WTC11 (cell line): ENCODE measurements around the gene ZNF521. TPM values are rescaled to one million over a fixed set of nuclear protein-coding genes. Genes with fewer than 3 reads are reported as not detected.

Experiments
- ATAC-seq: fragments of 200-7000 bp; cut with Tn5 transposase; 2 replicates; pipeline ENCODE4 v1.10.0; 2021; ENCODE audit warnings: mild to moderate bottlenecking, moderate library complexity
- CTCF ChIA-PET: fragments of 300-600 bp; sonication (Branson Sonifier 250); formaldehyde crosslinking; loops from one replicate; lab custom pipeline; 2021; ENCODE audit warnings: antibody characterized with exemption; lab: Charles Lee
- POLR2A ChIA-PET: fragments of 350-600 bp; sonication (Branson Sonifier 250); formaldehyde crosslinking; loops from one replicate; lab custom pipeline; 2021; ENCODE audit warnings: antibody characterized with exemption; lab: Charles Lee
- DNase-seq: peaks from one replicate; pipeline ENCODE4 v3.0.0; 2021; ENCODE audit warnings: low spot score
- H3K27ac Mint-ChIP-seq: 2 replicates; pipeline ENCODE4 v1.8.0; 2021; ENCODE audit warnings: mixed read lengths
- H3K27me3 Mint-ChIP-seq: 2 replicates; pipeline ENCODE4 v1.8.0; 2021; ENCODE audit warnings: low read depth, mild to moderate bottlenecking, moderate library complexity, mixed read lengths
- H3K36me3 Mint-ChIP-seq: 2 replicates; pipeline ENCODE4 v1.8.0; 2021; ENCODE audit warnings: mixed read lengths
- H3K4me1 Mint-ChIP-seq: 2 replicates; pipeline ENCODE4 v1.8.0; 2022; ENCODE audit warnings: mixed read lengths
- H3K4me3 Mint-ChIP-seq: 2 replicates; pipeline ENCODE4 v1.8.0; 2021; ENCODE audit warnings: mild to moderate bottlenecking, moderate library complexity, mixed read lengths
- H3K9me3 Mint-ChIP-seq: 2 replicates; pipeline ENCODE4 v1.8.0; 2021; ENCODE audit warnings: mixed read lengths
- E2F1 ChIP-seq: sonication (generic); formaldehyde crosslinking; IDR thresholded peaks from 2 replicates; pipeline ENCODE4 v1.8.0; 2022; ENCODE audit warnings: mild to moderate bottlenecking, missing genetic modification reagents
- E2F4 ChIP-seq: sonication (generic); formaldehyde crosslinking; IDR thresholded peaks from 2 replicates; pipeline ENCODE4 v1.8.1; 2022; ENCODE audit warnings: low read depth, mild to moderate bottlenecking, moderate library complexity, missing genetic modification reagents, borderline replicate concordance
- FOXP1 ChIP-seq: sonication (generic); formaldehyde crosslinking; IDR thresholded peaks from 2 replicates; pipeline ENCODE4 v1.8.0; 2022; ENCODE audit warnings: missing genetic modification reagents, mild to moderate bottlenecking, moderate library complexity, borderline replicate concordance
- RELA ChIP-seq: sonication (generic); formaldehyde crosslinking; IDR thresholded peaks from 2 replicates; pipeline ENCODE4 v1.8.1; 2022; ENCODE audit warnings: missing genetic modification reagents, mild to moderate bottlenecking, borderline replicate concordance
- SP1 ChIP-seq: sonication (generic); formaldehyde crosslinking; conservative IDR thresholded peaks from 2 replicates; pipeline ENCODE4 v1.8.1; 2022; ENCODE audit warnings: missing genetic modification reagents
- ZNF263 ChIP-seq: sonication (generic); formaldehyde crosslinking; IDR thresholded peaks from 2 replicates; pipeline ENCODE4 v1.8.1; 2022; ENCODE audit warnings: low read depth, mild to moderate bottlenecking, moderate library complexity, missing genetic modification reagents
- ZNF396 ChIP-seq: fragments of 250-450 bp; sonication (Bioruptor Pico); IDR thresholded peaks from 2 replicates; pipeline ENCODE4 v1.8.0; 2021; ENCODE audit warnings: mild to moderate bottlenecking, moderate library complexity, borderline replicate concordance
- total RNA-seq: library from RNA; stranded (reverse); gene quantifications from 3 replicates; pipeline ENCODE4 v1.2.3, GENCODE V29; 2021
- TF ChIP-seq, protein P1 (sequence below): sonication (generic); formaldehyde crosslinking; IDR thresholded peaks from 2 replicates; pipeline ENCODE4 v1.8.1; 2023; ENCODE audit warnings: mild to moderate bottlenecking, missing genetic modification reagents, moderate library complexity
- TF ChIP-seq, protein P2 (sequence below): sonication (generic); formaldehyde crosslinking; IDR thresholded peaks from 2 replicates; pipeline ENCODE4 v1.8.0; 2022; ENCODE audit warnings: missing genetic modification reagents
- TF ChIP-seq, protein P3 (sequence below): fragments of 200-600 bp; IDR thresholded peaks from 2 replicates; pipeline ENCODE4 v1.8.0; 2022; ENCODE audit warnings: antibody characterized with exemption
- TF ChIP-seq, protein P4 (sequence below): fragments of 250-450 bp; sonication (Bioruptor Pico); IDR thresholded peaks from 2 replicates; pipeline ENCODE4 v1.9.0; 2021; ENCODE audit warnings: mild to moderate bottlenecking, borderline replicate concordance

Gene ZNF521
- total RNA-seq, 1 experiment from 2014 or later, result 15.3 TPM

- ChIA-PET POLR2A (no interaction called here), CTCF (no interaction called here)
- TF ChIP-seq E2F1 (no peak), E2F4 (CRISPR knock-in tag) (no peak), ZNF263 (no peak), FOXP1 (no peak), SP1 (no peak), RELA (CRISPR knock-in tag) (no peak), ZNF396 (no peak)
- TF ChIP-seq, protein P1, sequence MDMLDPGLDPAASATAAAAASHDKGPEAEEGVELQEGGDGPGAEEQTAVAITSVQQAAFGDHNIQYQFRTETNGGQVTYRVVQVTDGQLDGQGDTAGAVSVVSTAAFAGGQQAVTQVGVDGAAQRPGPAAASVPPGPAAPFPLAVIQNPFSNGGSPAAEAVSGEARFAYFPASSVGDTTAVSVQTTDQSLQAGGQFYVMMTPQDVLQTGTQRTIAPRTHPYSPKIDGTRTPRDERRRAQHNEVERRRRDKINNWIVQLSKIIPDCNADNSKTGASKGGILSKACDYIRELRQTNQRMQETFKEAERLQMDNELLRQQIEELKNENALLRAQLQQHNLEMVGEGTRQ (CRISPR knock-in tag), result no peak
- TF ChIP-seq, protein P2, sequence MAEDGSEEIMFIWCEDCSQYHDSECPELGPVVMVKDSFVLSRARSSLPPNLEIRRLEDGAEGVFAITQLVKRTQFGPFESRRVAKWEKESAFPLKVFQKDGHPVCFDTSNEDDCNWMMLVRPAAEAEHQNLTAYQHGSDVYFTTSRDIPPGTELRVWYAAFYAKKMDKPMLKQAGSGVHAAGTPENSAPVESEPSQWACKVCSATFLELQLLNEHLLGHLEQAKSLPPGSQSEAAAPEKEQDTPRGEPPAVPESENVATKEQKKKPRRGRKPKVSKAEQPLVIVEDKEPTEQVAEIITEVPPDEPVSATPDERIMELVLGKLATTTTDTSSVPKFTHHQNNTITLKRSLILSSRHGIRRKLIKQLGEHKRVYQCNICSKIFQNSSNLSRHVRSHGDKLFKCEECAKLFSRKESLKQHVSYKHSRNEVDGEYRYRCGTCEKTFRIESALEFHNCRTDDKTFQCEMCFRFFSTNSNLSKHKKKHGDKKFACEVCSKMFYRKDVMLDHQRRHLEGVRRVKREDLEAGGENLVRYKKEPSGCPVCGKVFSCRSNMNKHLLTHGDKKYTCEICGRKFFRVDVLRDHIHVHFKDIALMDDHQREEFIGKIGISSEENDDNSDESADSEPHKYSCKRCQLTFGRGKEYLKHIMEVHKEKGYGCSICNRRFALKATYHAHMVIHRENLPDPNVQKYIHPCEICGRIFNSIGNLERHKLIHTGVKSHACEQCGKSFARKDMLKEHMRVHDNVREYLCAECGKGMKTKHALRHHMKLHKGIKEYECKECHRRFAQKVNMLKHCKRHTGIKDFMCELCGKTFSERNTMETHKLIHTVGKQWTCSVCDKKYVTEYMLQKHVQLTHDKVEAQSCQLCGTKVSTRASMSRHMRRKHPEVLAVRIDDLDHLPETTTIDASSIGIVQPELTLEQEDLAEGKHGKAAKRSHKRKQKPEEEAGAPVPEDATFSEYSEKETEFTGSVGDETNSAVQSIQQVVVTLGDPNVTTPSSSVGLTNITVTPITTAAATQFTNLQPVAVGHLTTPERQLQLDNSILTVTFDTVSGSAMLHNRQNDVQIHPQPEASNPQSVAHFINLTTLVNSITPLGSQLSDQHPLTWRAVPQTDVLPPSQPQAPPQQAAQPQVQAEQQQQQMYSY (CRISPR knock-in tag), result no peak
- TF ChIP-seq, protein P3, sequence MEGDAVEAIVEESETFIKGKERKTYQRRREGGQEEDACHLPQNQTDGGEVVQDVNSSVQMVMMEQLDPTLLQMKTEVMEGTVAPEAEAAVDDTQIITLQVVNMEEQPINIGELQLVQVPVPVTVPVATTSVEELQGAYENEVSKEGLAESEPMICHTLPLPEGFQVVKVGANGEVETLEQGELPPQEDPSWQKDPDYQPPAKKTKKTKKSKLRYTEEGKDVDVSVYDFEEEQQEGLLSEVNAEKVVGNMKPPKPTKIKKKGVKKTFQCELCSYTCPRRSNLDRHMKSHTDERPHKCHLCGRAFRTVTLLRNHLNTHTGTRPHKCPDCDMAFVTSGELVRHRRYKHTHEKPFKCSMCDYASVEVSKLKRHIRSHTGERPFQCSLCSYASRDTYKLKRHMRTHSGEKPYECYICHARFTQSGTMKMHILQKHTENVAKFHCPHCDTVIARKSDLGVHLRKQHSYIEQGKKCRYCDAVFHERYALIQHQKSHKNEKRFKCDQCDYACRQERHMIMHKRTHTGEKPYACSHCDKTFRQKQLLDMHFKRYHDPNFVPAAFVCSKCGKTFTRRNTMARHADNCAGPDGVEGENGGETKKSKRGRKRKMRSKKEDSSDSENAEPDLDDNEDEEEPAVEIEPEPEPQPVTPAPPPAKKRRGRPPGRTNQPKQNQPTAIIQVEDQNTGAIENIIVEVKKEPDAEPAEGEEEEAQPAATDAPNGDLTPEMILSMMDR, result no peak
- TF ChIP-seq, protein P4, sequence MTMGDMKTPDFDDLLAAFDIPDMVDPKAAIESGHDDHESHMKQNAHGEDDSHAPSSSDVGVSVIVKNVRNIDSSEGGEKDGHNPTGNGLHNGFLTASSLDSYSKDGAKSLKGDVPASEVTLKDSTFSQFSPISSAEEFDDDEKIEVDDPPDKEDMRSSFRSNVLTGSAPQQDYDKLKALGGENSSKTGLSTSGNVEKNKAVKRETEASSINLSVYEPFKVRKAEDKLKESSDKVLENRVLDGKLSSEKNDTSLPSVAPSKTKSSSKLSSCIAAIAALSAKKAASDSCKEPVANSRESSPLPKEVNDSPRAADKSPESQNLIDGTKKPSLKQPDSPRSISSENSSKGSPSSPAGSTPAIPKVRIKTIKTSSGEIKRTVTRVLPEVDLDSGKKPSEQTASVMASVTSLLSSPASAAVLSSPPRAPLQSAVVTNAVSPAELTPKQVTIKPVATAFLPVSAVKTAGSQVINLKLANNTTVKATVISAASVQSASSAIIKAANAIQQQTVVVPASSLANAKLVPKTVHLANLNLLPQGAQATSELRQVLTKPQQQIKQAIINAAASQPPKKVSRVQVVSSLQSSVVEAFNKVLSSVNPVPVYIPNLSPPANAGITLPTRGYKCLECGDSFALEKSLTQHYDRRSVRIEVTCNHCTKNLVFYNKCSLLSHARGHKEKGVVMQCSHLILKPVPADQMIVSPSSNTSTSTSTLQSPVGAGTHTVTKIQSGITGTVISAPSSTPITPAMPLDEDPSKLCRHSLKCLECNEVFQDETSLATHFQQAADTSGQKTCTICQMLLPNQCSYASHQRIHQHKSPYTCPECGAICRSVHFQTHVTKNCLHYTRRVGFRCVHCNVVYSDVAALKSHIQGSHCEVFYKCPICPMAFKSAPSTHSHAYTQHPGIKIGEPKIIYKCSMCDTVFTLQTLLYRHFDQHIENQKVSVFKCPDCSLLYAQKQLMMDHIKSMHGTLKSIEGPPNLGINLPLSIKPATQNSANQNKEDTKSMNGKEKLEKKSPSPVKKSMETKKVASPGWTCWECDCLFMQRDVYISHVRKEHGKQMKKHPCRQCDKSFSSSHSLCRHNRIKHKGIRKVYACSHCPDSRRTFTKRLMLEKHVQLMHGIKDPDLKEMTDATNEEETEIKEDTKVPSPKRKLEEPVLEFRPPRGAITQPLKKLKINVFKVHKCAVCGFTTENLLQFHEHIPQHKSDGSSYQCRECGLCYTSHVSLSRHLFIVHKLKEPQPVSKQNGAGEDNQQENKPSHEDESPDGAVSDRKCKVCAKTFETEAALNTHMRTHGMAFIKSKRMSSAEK (CRISPR knock-in tag), result no peak
- Mint-ChIP-seq H3K4me1 (peaks cover 14% of the 10 kb centered on the region; the same call in 1 of the 2 replicates), H3K36me3 (no peaks in the 10 kb centered on the region), H3K9me3 (no peaks in the 10 kb centered on the region), H3K4me3 (no peak overlapping the region), H3K27ac (no peak overlapping the region), H3K27me3 (no peaks in the 10 kb centered on the region)
- ATAC-seq (no peak), DNase-seq (no peak)
Observed at GRCh38 chr18:25140962-25141308, 211.0 kb downstream of the ZNF521 start.
